Measurements from ENCODE around the gene ATG2A.

ATG2A gene

DNA sequence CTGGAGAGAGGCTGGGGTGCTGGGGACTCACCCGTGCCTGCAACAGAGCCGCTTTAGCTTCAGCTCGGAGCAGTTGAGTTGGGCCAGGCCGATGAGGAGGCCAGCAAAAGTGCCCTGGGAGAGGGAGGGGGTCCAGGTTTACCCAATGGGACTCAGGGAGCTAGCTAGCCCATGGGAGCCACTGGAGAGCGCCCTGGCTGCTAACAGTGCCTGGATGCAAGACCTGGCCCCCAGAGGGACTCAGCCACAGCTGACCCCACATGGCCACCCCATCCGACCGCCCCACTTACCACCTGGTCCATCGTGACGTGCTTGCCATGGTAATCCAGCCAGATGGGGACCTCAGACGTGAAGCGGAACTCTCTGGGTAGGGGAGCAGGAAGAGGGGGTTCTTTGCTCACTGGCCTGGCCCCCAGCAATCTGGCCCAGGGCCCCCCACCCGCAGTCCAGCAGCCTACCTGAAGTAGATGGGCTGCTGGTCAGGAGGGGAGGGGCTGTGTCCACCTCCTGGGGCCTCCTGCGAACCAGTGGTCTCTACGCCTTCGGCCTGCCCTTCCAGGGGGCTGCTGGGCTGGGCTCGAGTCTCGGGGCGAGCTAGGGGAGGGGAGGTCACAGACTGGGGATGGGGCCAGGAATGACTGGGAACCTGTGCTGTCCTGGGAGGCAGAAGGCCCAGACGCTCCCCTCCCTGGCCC is 19.5 kb downstream of the ATG2A start:
- Histone ChIP-seq H3K4me3 (ENCODE audit: low read depth, low read length) (no peak overlapping the region), H3K23ac (ENCODE audit: low read length) (no peak overlapping the region), H3K14ac (ENCODE audit: low read length) (no peak overlapping the region), H3K27ac (ENCODE audit: low read depth, low read length) (no peak overlapping the region), H3K9ac (ENCODE audit: low read length) (no peak overlapping the region), H3K9me3 (ENCODE audit: insufficient read depth, low read depth, low read length) (peaks cover 3% of the 10 kb centered on the region), H2BK120ac (ENCODE audit: insufficient read depth, low read length, poor library complexity) (no peak overlapping the region), H3K27me3 (ENCODE audit: insufficient read depth, low read length) (no peaks in the 10 kb centered on the region), H2AK5ac (ENCODE audit: low read length) (no peak overlapping the region), H4K8ac (ENCODE audit: low read depth, low read length) (no peak overlapping the region), H4K91ac (ENCODE audit: low read depth, low read length) (no peak overlapping the region), H2AFZ (ENCODE audit: insufficient read depth, low read length, poor library complexity) (no peak overlapping the region), H3K18ac (ENCODE audit: low read length) (no peak overlapping the region), H4K12ac (ENCODE audit: low read depth, low read length) (no peak overlapping the region), H2BK5ac (ENCODE audit: low read depth, low read length, poor library complexity) (no peak overlapping the region), H3K4me1 (ENCODE audit: control insufficient read depth in 1 of 2, insufficient read depth in 2 of 2, low read length in 2 of 2) (no peaks in the 10 kb centered on the region), H3K36me3 (ENCODE audit: control insufficient read depth in 1 of 2, insufficient read depth in 2 of 2, low read length in 2 of 2) (peaks cover 70 to 73% of the 10 kb centered on the region in 2 experiments), H3K4ac (ENCODE audit: low read depth, low read length) (no peak overlapping the region), H3K4me2 (ENCODE audit: low read length) (no peak overlapping the region), H3K79me1 (ENCODE audit: low read length) (no peaks in the 10 kb centered on the region), H2BK12ac (ENCODE audit: low read length) (no peak overlapping the region), H3K79me2 (ENCODE audit: control insufficient read depth, insufficient read depth, low read length, poor library complexity) (no peaks in the 10 kb centered on the region)
- no peak for DNase-seq
- no CpG with 5 or more reads among the region's 19 CpGs for WGBS (ENCODE audit: extremely low coverage, insufficient coverage, insufficient read length)

DNA sequence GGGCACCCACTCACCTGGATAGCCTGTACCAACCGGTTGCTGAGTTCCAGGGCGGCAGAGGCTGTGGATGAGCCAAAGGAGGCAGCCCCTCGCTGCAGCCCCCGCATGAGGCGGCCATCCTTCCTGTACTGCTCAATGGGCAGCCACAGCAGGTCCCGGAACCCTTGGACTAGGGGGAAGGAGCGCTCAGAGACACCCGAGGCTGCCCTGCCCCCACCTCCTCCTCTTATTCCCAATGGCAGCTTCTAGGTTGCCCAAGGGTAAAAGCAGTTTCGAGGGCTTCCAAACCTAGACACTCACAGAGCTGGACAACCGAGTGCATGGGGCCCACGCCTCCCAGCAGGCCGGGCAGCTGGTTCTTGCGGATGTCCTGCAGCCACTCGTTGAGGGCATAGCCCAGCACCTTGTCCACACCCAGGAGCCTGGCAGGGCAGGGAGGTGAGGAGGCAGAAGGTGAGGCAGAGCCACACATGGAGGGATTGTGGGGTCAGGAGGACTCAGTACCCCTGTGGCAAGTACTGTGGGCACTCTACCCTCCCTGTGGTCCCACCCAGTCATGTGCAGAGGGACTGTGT is 20.5 kb downstream of the ATG2A start:
- H3K9ac ChIP-seq (ENCODE audit: low read length) = no peak overlapping the region
- H3K4me1 ChIP-seq (ENCODE audit: control insufficient read depth in 1 of 2, insufficient read depth in 2 of 2, low read length in 2 of 2) = no peaks in the 10 kb centered on the region
- H3K18ac ChIP-seq (ENCODE audit: low read length) = no peak overlapping the region
- no peak overlapping the region for H4K12ac ChIP-seq (ENCODE audit: low read depth, low read length)
- H2BK5ac ChIP-seq (ENCODE audit: low read depth, low read length, poor library complexity) = no peak overlapping the region
- no peak overlapping the region for H3K4me3 ChIP-seq (ENCODE audit: low read depth, low read length)
- H3K79me1 ChIP-seq (ENCODE audit: low read length) = no peaks in the 10 kb centered on the region
- H4K91ac ChIP-seq (ENCODE audit: low read depth, low read length) = no peak overlapping the region
- H2BK12ac ChIP-seq (ENCODE audit: low read length) = no peak overlapping the region
- no peak overlapping the region for H3K27ac ChIP-seq (ENCODE audit: low read depth, low read length)
- H3K4ac ChIP-seq (ENCODE audit: low read depth, low read length) = no peak overlapping the region
- H2AK5ac ChIP-seq (ENCODE audit: low read length) = no peak overlapping the region
- H3K14ac ChIP-seq (ENCODE audit: low read length) = no peak overlapping the region
- H2BK120ac ChIP-seq (ENCODE audit: insufficient read depth, low read length, poor library complexity) = no peak overlapping the region
- DNase-seq = no peak
- peaks cover 61 to 64% of the 10 kb centered on the region in 2 experiments for H3K36me3 ChIP-seq (ENCODE audit: control insufficient read depth in 1 of 2, insufficient read depth in 2 of 2, low read length in 2 of 2)
- no peak overlapping the region for H3K4me2 ChIP-seq (ENCODE audit: low read length)
- no peaks in the 10 kb centered on the region for H3K27me3 ChIP-seq (ENCODE audit: insufficient read depth, low read length)
- no peaks in the 10 kb centered on the region for H3K79me2 ChIP-seq (ENCODE audit: control insufficient read depth, insufficient read depth, low read length, poor library complexity)
- no CpG with 5 or more reads among the region's 14 CpGs for WGBS (ENCODE audit: extremely low coverage, insufficient coverage, insufficient read length)
- peaks cover 3% of the 10 kb centered on the region for H3K9me3 ChIP-seq (ENCODE audit: insufficient read depth, low read depth, low read length)
- H4K8ac ChIP-seq (ENCODE audit: low read depth, low read length) = no peak overlapping the region
- no peak overlapping the region for H2AFZ ChIP-seq (ENCODE audit: insufficient read depth, low read length, poor library complexity)
- no peak overlapping the region for H3K23ac ChIP-seq (ENCODE audit: low read length)

DNA sequence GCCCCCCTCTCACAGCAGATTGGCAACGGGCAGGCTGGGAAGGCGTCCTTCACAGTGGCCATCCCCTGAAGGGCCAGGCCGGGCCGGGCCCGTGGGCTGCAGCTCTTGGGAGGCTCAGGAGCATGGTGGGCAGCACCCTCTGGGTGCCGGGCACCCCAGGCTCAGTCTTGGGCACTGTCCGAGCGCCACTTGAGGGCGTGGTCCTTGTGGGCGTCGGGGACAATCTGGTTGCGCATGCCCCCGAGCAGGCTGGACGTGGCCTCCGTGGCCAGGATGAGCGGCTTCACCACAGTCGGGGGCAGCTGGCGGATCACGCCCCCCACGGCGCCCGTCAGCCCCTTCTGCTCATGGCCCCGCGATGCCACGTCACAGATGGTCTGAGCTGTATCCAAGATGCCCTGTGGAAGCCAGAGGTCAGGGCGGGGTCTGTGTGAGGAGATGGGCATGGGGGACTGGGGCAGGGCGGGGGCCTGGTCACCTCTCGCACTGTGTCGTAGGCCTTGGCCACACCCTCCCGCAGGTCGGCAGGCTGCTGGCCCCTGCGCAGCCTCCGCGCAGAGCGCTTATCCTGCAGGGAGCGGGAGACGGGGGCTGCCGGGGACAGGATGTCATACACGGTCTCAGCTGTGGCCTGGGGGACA is 22.1 kb downstream of the ATG2A start:
- no peak overlapping the region for H3K4me2 ChIP-seq (ENCODE audit: low read length)
- H2BK5ac ChIP-seq (ENCODE audit: low read depth, low read length, poor library complexity) = no peak overlapping the region
- no peak overlapping the region for H4K12ac ChIP-seq (ENCODE audit: low read depth, low read length)
- H3K14ac ChIP-seq (ENCODE audit: low read length) = no peak overlapping the region
- H3K36me3 ChIP-seq (ENCODE audit: control insufficient read depth in 1 of 2, insufficient read depth in 2 of 2, low read length in 2 of 2) = peaks cover 46 to 50% of the 10 kb centered on the region in 2 experiments
- H3K79me1 ChIP-seq (ENCODE audit: low read length) = no peaks in the 10 kb centered on the region
- H3K9me3 ChIP-seq (ENCODE audit: insufficient read depth, low read depth, low read length) = no peaks in the 10 kb centered on the region
- no peak overlapping the region for H4K8ac ChIP-seq (ENCODE audit: low read depth, low read length)
- no peak overlapping the region for H3K18ac ChIP-seq (ENCODE audit: low read length)
- H2BK12ac ChIP-seq (ENCODE audit: low read length) = no peak overlapping the region
- H3K27me3 ChIP-seq (ENCODE audit: insufficient read depth, low read length) = no peaks in the 10 kb centered on the region
- WGBS (ENCODE audit: extremely low coverage, insufficient coverage, insufficient read length) = no CpG with 5 or more reads among the region's 39 CpGs
- H3K4me3 ChIP-seq (ENCODE audit: low read depth, low read length) = no peak overlapping the region
- no peaks in the 10 kb centered on the region for H3K4me1 ChIP-seq (ENCODE audit: control insufficient read depth in 1 of 2, insufficient read depth in 2 of 2, low read length in 2 of 2)
- no peak overlapping the region for H3K27ac ChIP-seq (ENCODE audit: low read depth, low read length)
- H3K9ac ChIP-seq (ENCODE audit: low read length) = no peak overlapping the region
- H2AFZ ChIP-seq (ENCODE audit: insufficient read depth, low read length, poor library complexity) = no peak overlapping the region
- H3K79me2 ChIP-seq (ENCODE audit: control insufficient read depth, insufficient read depth, low read length, poor library complexity) = no peaks in the 10 kb centered on the region
- DNase-seq = no peak
- no peak overlapping the region for H2BK120ac ChIP-seq (ENCODE audit: insufficient read depth, low read length, poor library complexity)
- H2AK5ac ChIP-seq (ENCODE audit: low read length) = no peak overlapping the region
- H4K91ac ChIP-seq (ENCODE audit: low read depth, low read length) = no peak overlapping the region
- no peak overlapping the region for H3K4ac ChIP-seq (ENCODE audit: low read depth, low read length)
- H3K23ac ChIP-seq (ENCODE audit: low read length) = no peak overlapping the region

DNA sequence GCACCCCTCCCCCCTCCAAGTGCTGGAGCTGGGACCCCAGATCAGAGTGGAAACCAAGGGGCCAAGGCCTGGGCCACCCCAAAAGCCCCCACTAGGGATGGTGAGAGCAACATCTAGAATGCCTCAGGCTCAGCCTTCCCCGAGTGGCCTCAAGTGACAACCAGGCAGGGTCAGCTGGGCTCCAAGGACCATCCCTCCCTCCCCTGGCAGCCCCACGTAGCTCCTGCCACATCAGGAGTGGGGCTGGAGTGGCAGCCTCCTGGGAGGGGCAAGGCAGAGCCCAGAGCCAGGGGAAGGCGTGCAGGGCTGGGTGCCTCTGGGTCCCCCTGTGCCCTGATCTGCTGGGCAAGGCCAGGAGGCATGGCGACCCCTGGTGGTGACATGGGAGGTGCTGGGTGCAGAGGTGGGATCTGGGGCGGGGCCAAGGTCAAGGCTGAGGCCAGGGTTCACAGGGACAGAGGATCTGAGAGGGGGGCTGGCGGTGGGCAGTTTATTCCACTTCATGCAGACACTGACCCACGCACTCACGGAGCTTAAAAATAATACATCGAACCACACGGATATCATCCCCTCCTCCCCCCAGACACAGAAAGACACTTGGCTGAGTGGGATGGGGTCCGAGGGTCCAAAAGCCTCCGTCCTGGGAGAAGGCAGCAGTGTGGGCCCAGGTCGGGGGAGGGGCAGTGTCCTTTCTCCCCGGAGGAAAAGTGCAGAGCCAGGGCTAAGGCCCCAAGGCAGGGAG is 22.8 kb downstream of the ATG2A start:
- Histone ChIP-seq H2AFZ (ENCODE audit: insufficient read depth, low read length, poor library complexity) (no peak overlapping the region), H3K27me3 (ENCODE audit: insufficient read depth, low read length) (no peaks in the 10 kb centered on the region), H3K36me3 (ENCODE audit: control insufficient read depth in 1 of 2, insufficient read depth in 2 of 2, low read length in 2 of 2) (peaks cover 42 to 45% of the 10 kb centered on the region in 2 experiments), H3K4ac (ENCODE audit: low read depth, low read length) (no peak overlapping the region), H3K79me2 (ENCODE audit: control insufficient read depth, insufficient read depth, low read length, poor library complexity) (no peaks in the 10 kb centered on the region), H3K14ac (ENCODE audit: low read length) (no peak overlapping the region), H4K91ac (ENCODE audit: low read depth, low read length) (no peak overlapping the region), H3K18ac (ENCODE audit: low read length) (no peak overlapping the region), H3K27ac (ENCODE audit: low read depth, low read length) (no peak overlapping the region), H2BK12ac (ENCODE audit: low read length) (no peak overlapping the region), H3K4me3 (ENCODE audit: low read depth, low read length) (no peak overlapping the region), H3K79me1 (ENCODE audit: low read length) (no peaks in the 10 kb centered on the region), H4K8ac (ENCODE audit: low read depth, low read length) (no peak overlapping the region), H2AK5ac (ENCODE audit: low read length) (peak overlapping the region; percentile 44), H2BK120ac (ENCODE audit: insufficient read depth, low read length, poor library complexity) (no peak overlapping the region), H3K4me2 (ENCODE audit: low read length) (no peak overlapping the region), H4K12ac (ENCODE audit: low read depth, low read length) (no peak overlapping the region), H3K23ac (ENCODE audit: low read length) (no peak overlapping the region), H3K9ac (ENCODE audit: low read length) (no peak overlapping the region), H2BK5ac (ENCODE audit: low read depth, low read length, poor library complexity) (no peak overlapping the region), H3K9me3 (ENCODE audit: insufficient read depth, low read depth, low read length) (no peaks in the 10 kb centered on the region), H3K4me1 (ENCODE audit: control insufficient read depth in 1 of 2, insufficient read depth in 2 of 2, low read length in 2 of 2) (peaks cover 0 to under 1% of the 10 kb centered on the region in 2 experiments)
- WGBS (ENCODE audit: extremely low coverage, insufficient coverage, insufficient read length) = no CpG with 5 or more reads among the region's 14 CpGs
- peak; percentile 62 to 91 for DNase-seq
